Measurements from ENCODE around the gene IRS1. TPM values are rescaled to one million over a fixed set of nuclear protein-coding genes. Genes with fewer than 3 reads are reported as not detected.

Gene IRS1
- polyA plus RNA-seq, 1 experiment: 13.0 TPM

- DNase-seq (ENCODE audit: low read depth): no peak
- H3K36me3 ChIP-seq (ENCODE audit: control insufficient read depth, insufficient read depth, low read length): no peaks in the 10 kb centered on the region; the same call in 1 of the 2 replicates
- H3K4me3 ChIP-seq (ENCODE audit: low read depth, low read length): no peak overlapping the region
- H3K27me3 ChIP-seq (ENCODE audit: control insufficient read depth, insufficient read depth, low read length): no peaks in the 10 kb centered on the region
- TF ChIP-seq, protein P1, sequence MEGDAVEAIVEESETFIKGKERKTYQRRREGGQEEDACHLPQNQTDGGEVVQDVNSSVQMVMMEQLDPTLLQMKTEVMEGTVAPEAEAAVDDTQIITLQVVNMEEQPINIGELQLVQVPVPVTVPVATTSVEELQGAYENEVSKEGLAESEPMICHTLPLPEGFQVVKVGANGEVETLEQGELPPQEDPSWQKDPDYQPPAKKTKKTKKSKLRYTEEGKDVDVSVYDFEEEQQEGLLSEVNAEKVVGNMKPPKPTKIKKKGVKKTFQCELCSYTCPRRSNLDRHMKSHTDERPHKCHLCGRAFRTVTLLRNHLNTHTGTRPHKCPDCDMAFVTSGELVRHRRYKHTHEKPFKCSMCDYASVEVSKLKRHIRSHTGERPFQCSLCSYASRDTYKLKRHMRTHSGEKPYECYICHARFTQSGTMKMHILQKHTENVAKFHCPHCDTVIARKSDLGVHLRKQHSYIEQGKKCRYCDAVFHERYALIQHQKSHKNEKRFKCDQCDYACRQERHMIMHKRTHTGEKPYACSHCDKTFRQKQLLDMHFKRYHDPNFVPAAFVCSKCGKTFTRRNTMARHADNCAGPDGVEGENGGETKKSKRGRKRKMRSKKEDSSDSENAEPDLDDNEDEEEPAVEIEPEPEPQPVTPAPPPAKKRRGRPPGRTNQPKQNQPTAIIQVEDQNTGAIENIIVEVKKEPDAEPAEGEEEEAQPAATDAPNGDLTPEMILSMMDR (IDR thresholded peaks at IDR 0.05; ENCODE audit: insufficient read depth, low read depth, low read length): no peak
- ChIA-PET CTCF (no interaction called here), POLR2A (no interaction called here)
Measured at GRCh38 chr2:226726546-226726945, 73.1 kb downstream of the IRS1 start.

DNA sequence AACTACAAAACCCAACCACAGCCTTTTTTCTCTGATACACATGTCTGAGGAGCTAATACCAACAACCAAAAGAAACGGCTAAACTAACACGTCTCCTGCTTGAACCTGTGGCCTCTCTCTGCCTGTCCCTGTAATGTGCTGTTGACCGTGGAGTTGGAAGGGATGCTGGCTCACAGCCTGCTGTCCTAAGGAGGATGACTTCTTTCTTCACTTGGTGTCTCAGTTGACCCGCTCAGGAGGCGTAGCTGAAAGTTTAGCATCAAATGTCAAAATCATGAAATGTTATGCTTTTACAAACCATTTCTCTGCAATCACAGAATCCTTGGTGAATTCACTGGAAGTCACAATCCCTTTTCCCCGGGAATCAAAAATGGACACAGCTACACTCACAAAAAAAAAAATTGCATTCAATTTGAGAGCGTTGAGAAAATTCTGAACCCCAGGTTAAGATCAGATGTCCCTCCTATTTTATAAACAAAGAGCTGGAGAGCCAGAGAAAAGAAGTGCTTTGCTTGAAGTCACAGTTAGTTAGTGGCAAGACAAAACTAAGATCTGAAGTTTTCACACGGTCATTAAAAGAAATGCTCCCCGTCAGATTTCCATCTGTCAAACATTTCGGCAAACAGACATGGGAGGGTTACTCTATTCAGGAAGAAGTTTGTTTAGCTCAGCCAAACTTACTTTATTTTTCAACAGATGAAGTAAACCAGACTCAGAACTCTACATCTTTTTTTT, 74.3 kb downstream of the IRS1 start:
- no peak for DNase-seq (ENCODE audit: low read depth)
- ChIA-PET CTCF (interaction anchor here (1.3 kb wide), 1 partner anchor 73 kb away, joined by 5 read pairs; no protein-coding TSS in a partner anchor), POLR2A (interaction anchor here (0.6 kb wide), 1 partner anchor 351 kb away, joined by 3 read pairs; no protein-coding TSS in a partner anchor)
- TF ChIP-seq, protein P1 (IDR thresholded peaks at IDR 0.05; ENCODE audit: insufficient read depth, low read depth, low read length): no peak
- Histone ChIP-seq H3K36me3 (ENCODE audit: control insufficient read depth, insufficient read depth, low read length) (no peaks in the 10 kb centered on the region; the same call in 1 of the 2 replicates), H3K27me3 (ENCODE audit: control insufficient read depth, insufficient read depth, low read length) (no peaks in the 10 kb centered on the region), H3K4me3 (ENCODE audit: low read depth, low read length) (no peak overlapping the region)

DNA sequence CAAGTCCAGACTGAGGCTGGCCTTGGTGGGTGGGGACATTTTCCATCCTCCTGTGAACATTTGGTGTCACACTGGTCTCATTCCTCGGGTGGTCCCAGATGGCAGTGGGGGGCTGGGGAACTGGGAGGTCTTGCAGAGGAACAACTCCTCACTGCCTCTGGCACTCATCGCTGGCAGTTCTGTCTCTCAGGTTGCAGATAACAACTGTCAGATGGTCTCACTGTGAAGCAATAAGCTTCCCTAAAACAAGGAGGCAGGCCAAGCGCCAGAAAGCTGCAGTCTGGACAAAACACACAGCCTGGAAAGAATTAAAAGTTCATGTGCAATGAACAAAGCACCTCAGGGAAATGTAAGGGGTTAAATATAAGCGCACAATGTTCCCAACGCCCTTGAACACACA, 78.1 kb downstream of the IRS1 start:
- Histone ChIP-seq H3K27me3 (ENCODE audit: control insufficient read depth, insufficient read depth, low read length) (no peaks in the 10 kb centered on the region), H3K4me3 (ENCODE audit: low read depth, low read length) (no peak overlapping the region), H3K36me3 (ENCODE audit: control insufficient read depth, insufficient read depth, low read length) (no peaks in the 10 kb centered on the region; the same call in 1 of the 2 replicates)
- DNase-seq (ENCODE audit: low read depth): no peak
- POLR2A ChIA-PET: no interaction called here
- CTCF ChIA-PET: no interaction called here
- TF ChIP-seq, protein P1 (IDR thresholded peaks at IDR 0.05; ENCODE audit: insufficient read depth, low read depth, low read length): no peak

DNA sequence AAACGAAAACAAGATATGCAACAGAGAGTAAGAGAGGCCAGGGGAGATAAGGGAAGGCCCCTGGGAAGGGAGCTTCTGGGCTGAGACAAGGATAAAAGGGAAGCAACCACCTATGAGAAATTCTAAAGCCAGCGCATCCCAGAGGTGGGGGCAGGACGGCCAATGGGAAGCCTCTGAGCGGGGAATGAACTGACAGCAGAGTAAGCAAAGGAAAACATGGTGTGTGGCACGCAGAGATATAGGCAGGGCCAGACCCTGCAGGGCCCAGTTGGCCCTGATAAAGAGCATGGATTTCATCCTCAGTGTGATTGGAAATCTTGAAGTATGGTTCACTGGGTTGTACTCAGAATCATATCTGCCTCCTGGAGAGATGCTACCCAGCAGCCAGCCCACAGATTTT, 78.7 kb downstream of the IRS1 start:
- CTCF ChIA-PET: no interaction called here
- TF ChIP-seq, protein P1 (IDR thresholded peaks at IDR 0.05; ENCODE audit: insufficient read depth, low read depth, low read length): no peak
- no peak for DNase-seq (ENCODE audit: low read depth)
- no peaks in the 10 kb centered on the region; the same call in 1 of the 2 replicates for H3K36me3 ChIP-seq (ENCODE audit: control insufficient read depth, insufficient read depth, low read length)
- no peaks in the 10 kb centered on the region for H3K27me3 ChIP-seq (ENCODE audit: control insufficient read depth, insufficient read depth, low read length)
- POLR2A ChIA-PET: no interaction called here
- no peak overlapping the region for H3K4me3 ChIP-seq (ENCODE audit: low read depth, low read length)

GRCh38 chr2:226717719-226718118, 81.9 kb downstream of the IRS1 start:
- H3K4me3 ChIP-seq (ENCODE audit: low read depth, low read length): no peak overlapping the region
- DNase-seq (ENCODE audit: low read depth): no peak
- no peaks in the 10 kb centered on the region for H3K36me3 ChIP-seq (ENCODE audit: control insufficient read depth, insufficient read depth, low read length)
- ChIA-PET POLR2A (no interaction called here), CTCF (no interaction called here)
- TF ChIP-seq, protein P1 (IDR thresholded peaks at IDR 0.05; ENCODE audit: insufficient read depth, low read depth, low read length): no peak
- H3K27me3 ChIP-seq (ENCODE audit: control insufficient read depth, insufficient read depth, low read length): no peaks in the 10 kb centered on the region
